ENCODE data around the gene COPRS. TPM values are rescaled to one million over a fixed set of nuclear protein-coding genes. Genes with fewer than 3 reads are reported as not detected.

Gene COPRS
- total and polyA plus RNA-seq, 2 of the 13 experiments (the other 11 are each of a cell fraction or from before 2014, with no cell fraction given) = 22.7 to 93.8 TPM

DNA sequence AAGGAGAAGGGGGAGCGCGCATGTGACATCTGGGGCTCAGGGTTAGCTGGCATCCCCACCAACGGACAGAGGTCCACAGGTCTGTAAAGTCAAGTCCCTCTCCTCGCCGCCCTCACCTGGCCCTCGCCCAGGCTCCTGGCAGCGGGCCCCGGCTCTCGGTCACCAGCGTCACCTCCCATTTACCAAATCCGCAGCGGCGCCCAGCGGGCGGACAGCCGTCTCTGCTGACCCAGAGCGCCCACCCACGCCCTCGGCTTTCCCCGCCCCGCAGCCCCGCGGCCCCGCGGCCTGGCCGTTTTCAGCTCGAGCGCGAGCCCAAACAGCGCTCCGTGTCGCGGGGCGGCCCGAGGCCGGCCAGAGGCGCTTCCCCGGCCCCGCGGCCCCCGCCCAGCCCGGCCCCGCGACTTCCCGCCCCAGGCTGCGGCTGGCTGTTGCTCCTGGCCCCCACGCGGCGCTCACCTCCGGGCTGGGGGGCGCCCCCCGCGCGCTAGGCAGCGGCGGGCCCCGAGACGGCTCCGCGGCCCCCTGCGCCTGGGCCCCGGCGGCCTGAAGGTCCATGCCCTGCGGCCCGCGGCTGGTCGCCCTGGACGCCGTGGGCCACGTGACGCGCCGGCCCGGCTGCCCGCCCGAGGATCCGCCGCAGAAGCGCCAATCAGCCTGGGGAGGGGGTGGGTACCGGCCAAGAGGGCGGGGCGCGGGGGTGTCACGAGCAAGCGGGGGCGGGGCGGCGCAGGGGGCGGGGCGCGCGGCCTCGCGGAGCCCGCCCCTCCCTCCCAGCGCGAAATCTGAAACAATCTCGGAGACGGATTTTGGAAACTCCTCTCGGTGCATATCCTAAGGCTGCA is at the start of gene COPRS (continued):
- TF ChIP-seq, protein P1, sequence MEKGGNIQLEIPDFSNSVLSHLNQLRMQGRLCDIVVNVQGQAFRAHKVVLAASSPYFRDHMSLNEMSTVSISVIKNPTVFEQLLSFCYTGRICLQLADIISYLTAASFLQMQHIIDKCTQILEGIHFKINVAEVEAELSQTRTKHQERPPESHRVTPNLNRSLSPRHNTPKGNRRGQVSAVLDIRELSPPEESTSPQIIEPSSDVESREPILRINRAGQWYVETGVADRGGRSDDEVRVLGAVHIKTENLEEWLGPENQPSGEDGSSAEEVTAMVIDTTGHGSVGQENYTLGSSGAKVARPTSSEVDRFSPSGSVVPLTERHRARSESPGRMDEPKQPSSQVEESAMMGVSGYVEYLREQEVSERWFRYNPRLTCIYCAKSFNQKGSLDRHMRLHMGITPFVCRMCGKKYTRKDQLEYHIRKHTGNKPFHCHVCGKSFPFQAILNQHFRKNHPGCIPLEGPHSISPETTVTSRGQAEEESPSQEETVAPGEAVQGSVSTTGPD (CRISPR knock-in tag; IDR thresholded peaks at IDR 0.05) = no peak
- peak; percentile 33; the same call in 1 of the 2 replicates for TF ChIP-seq ATF7-NPFF (CRISPR knock-in tag; IDR thresholded peaks at IDR 0.05; ENCODE audit: low read depth)
- TF ChIP-seq ZNF782 (CRISPR knock-in tag; IDR thresholded peaks at IDR 0.05; ENCODE audit: borderline replicate concordance) = 0 out of 2 replicates have a peak, but pooled peaks have one; percentile 40
- no peak for TF ChIP-seq RFXANK (CRISPR knock-in tag; IDR thresholded peaks at IDR 0.05)
- TF ChIP-seq ZNF251 (CRISPR knock-in tag; IDR thresholded peaks at IDR 0.05) = no peak
- TF ChIP-seq GATAD1 (CRISPR knock-in tag; IDR thresholded peaks at IDR 0.05) = 0 out of 2 replicates have a peak, but pooled peaks have one; percentile 13
- 0 out of 2 replicates have a peak, but pooled peaks have one; percentile 27 for TF ChIP-seq GTF3A (CRISPR knock-in tag; conservative IDR thresholded peaks at IDR 0.05)
- peak; percentile 35; the same call in 1 of the 2 replicates for TF ChIP-seq MED1 (CRISPR knock-in tag; IDR thresholded peaks at IDR 0.05)
- 0 out of 2 replicates have a peak, but pooled peaks have one; percentile 19 for TF ChIP-seq ZNF263 (CRISPR knock-in tag; IDR thresholded peaks at IDR 0.05)
- TF ChIP-seq, protein P2, sequence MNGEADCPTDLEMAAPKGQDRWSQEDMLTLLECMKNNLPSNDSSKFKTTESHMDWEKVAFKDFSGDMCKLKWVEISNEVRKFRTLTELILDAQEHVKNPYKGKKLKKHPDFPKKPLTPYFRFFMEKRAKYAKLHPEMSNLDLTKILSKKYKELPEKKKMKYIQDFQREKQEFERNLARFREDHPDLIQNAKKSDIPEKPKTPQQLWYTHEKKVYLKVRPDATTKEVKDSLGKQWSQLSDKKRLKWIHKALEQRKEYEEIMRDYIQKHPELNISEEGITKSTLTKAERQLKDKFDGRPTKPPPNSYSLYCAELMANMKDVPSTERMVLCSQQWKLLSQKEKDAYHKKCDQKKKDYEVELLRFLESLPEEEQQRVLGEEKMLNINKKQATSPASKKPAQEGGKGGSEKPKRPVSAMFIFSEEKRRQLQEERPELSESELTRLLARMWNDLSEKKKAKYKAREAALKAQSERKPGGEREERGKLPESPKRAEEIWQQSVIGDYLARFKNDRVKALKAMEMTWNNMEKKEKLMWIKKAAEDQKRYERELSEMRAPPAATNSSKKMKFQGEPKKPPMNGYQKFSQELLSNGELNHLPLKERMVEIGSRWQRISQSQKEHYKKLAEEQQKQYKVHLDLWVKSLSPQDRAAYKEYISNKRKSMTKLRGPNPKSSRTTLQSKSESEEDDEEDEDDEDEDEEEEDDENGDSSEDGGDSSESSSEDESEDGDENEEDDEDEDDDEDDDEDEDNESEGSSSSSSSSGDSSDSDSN (CRISPR knock-in tag; IDR thresholded peaks at IDR 0.05) = peak; percentile 79; the same call in 1 of the 2 replicates
- no peak; the same call in 1 of the 2 replicates for TF ChIP-seq TGIF2 (CRISPR knock-in tag; IDR thresholded peaks at IDR 0.05)
- TF ChIP-seq, protein P3, sequence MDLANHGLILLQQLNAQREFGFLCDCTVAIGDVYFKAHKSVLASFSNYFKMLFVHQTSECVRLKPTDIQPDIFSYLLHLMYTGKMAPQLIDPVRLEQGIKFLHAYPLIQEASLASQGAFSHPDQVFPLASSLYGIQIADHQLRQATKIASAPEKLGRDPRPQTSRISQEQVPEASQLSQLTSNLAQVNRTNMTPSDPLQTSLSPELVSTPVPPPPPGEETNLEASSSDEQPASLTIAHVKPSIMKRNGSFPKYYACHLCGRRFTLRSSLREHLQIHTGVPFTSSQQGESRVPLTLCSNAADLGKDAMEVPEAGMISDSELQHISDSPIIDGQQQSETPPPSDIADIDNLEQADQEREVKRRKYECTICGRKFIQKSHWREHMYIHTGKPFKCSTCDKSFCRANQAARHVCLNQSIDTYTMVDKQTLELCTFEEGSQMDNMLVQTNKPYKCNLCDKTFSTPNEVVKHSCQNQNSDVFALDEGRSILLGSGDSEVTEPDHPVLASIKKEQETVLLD (CRISPR knock-in tag; IDR thresholded peaks at IDR 0.05; ENCODE audit: low read depth) = peak; percentile 57; the same call in 1 of the 2 replicates
- TF ChIP-seq ZSCAN21 (CRISPR knock-in tag; IDR thresholded peaks at IDR 0.05; ENCODE audit: borderline replicate concordance) = 0 out of 2 replicates have a peak, but pooled peaks have one; percentile 34
- peak; percentile 34; the same call in 1 of the 2 replicates for TF ChIP-seq NR2C2 (CRISPR knock-in tag; IDR thresholded peaks at IDR 0.05; ENCODE audit: borderline replicate concordance)
- TF ChIP-seq ZFX (CRISPR knock-in tag; IDR thresholded peaks at IDR 0.05; ENCODE audit: low read depth) = peak; percentile 72
- TF ChIP-seq NBN (conservative IDR thresholded peaks at IDR 0.05) = no peak

Data from HepG2 (cell line).